ENCODE data around the gene KCNQ5.

DNA sequence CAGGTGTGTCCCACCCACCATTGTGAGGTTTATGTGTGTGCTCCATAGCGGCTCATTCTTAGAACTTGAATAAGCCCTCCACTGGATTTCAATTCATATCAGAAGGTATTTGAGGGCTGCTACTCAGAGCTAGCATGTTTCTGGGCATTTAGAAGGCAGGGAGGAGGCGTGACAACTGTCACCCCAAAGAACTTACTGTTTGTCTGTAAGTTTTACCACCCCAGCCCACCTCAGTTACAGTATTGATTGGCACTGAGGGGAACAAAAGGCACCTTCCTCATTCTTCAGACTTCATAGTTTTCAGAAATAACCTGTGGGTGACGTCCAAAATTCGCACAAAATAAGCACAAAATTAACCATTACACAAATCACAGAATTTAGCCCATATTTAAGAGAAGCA, 521.7 kb downstream of the KCNQ5 start:
- TF ChIP-seq CTCF (IDR thresholded peaks at IDR 0.05; ENCODE audit: insufficient read depth, low read length, poor library complexity, severe bottlenecking) (no peak), EZH2phosphoT487 (conservative IDR thresholded peaks at IDR 0.05; ENCODE audit: low read length) (no peak)

Data from SU-DHL-6 (cell line).